Measurements from ENCODE around the gene POU6F2.

- no peak for TF ChIP-seq EZH2phosphoT487 (IDR thresholded peaks at IDR 0.05; ENCODE audit: borderline replicate concordance, low read length)
- peak; percentile 100 for TF ChIP-seq CTCF (IDR thresholded peaks at IDR 0.05; ENCODE audit: low read depth, low read length, poor library complexity, severe bottlenecking)
These were observed 45.1 kb upstream of the POU6F2 start for GRCh38 chr7:38932509-38933168.

Data from DOHH2 (cell line).